ENCODE data around the gene DLGAP1.
"Not testable (repeated sequence)": the region's sequence is repeated elsewhere in the genome, so short reads cannot be mapped to it uniquely, and the experiment has no call there.

The DLGAP1 gene

GRCh38 chr18:3607309-3608098 is 847.6 kb downstream of the DLGAP1 start:
- in situ Hi-C loops (cut with MboI; ENCODE audit: low sequenced_read_pairs, unreplicated experiment): no loop called here
- DNase-seq (ENCODE audit: low spot score): no peak
- TF ChIP-seq, protein P1, sequence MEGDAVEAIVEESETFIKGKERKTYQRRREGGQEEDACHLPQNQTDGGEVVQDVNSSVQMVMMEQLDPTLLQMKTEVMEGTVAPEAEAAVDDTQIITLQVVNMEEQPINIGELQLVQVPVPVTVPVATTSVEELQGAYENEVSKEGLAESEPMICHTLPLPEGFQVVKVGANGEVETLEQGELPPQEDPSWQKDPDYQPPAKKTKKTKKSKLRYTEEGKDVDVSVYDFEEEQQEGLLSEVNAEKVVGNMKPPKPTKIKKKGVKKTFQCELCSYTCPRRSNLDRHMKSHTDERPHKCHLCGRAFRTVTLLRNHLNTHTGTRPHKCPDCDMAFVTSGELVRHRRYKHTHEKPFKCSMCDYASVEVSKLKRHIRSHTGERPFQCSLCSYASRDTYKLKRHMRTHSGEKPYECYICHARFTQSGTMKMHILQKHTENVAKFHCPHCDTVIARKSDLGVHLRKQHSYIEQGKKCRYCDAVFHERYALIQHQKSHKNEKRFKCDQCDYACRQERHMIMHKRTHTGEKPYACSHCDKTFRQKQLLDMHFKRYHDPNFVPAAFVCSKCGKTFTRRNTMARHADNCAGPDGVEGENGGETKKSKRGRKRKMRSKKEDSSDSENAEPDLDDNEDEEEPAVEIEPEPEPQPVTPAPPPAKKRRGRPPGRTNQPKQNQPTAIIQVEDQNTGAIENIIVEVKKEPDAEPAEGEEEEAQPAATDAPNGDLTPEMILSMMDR (IDR thresholded peaks at IDR 0.05; ENCODE audit: borderline replicate concordance, control extremely low read depth, extremely low read depth, insufficient read depth, missing control alignments): no peak

- DNase-seq (ENCODE audit: low spot score); in situ Hi-C loops (cut with MboI; ENCODE audit: low sequenced_read_pairs, unreplicated experiment): not testable (repeated sequence)
Observed at GRCh38 chr18:3606863-3607262, 848.2 kb downstream of the DLGAP1 start.

GRCh38 chr18:3605954-3606443 is 849.1 kb downstream of the DLGAP1 start:
- in situ Hi-C loops (cut with MboI; ENCODE audit: low sequenced_read_pairs, unreplicated experiment): no loop called here
- no peak for DNase-seq (ENCODE audit: low spot score)
- TF ChIP-seq, protein P1 (IDR thresholded peaks at IDR 0.05; ENCODE audit: borderline replicate concordance, control extremely low read depth, extremely low read depth, insufficient read depth, missing control alignments): no peak

DNA sequence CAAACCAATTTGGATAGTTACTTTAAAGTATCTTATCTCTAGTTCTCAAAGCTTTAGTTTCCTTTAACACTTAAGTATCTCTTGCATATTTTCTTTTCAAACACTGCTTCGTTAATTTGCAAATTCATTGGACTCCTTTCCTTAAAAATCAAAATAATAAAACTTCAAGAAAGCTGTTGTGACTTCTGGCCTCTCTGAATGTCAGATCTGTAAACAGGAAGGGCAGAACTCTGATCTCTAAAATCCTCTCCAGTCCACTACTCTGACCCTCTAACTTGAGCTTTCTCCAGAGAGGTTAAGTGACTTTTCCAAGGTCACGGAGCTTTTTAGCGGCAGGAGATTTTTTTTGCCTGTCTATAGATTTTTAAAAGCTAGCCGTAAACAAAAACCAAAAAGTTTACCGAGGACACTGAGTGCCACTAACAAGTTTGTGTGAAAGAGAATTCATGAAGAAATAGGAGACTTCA is 849.6 kb downstream of the DLGAP1 start:
- DNase-seq (ENCODE audit: low spot score): no peak
- in situ Hi-C loops (cut with MboI; ENCODE audit: low sequenced_read_pairs, unreplicated experiment): no loop called here

GRCh38 chr18:3604498-3605408 is 850.4 kb downstream of the DLGAP1 start:
- TF ChIP-seq, protein P1 (IDR thresholded peaks at IDR 0.05; ENCODE audit: borderline replicate concordance, control extremely low read depth, extremely low read depth, insufficient read depth, missing control alignments): no peak
- in situ Hi-C loops (cut with MboI; ENCODE audit: low sequenced_read_pairs, unreplicated experiment): no loop called here
- peak; percentile 60 for DNase-seq (ENCODE audit: low spot score)

More for the DNA sequence above, 849.6 kb downstream of the DLGAP1 start:
- TF ChIP-seq, protein P1 (IDR thresholded peaks at IDR 0.05; ENCODE audit: borderline replicate concordance, control extremely low read depth, extremely low read depth, insufficient read depth, missing control alignments): no peak

DNA sequence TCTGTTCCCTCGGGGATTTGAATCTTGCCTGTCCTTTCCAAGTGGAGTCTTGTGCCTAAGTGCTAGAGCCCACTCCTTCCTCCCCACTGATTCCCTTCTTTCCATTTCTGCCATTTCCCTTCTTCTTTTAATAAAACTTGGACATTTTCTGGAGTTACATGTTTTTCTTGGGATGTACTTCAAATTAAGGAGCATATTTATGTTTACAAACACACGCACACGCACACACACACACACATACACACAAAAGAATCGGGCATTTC is 850.9 kb downstream of the DLGAP1 start:
- TF ChIP-seq, protein P1 (IDR thresholded peaks at IDR 0.05; ENCODE audit: borderline replicate concordance, control extremely low read depth, extremely low read depth, insufficient read depth, missing control alignments): no peak
- DNase-seq (ENCODE audit: low spot score): no peak
- in situ Hi-C loops (cut with MboI; ENCODE audit: low sequenced_read_pairs, unreplicated experiment): no loop called here
